Duodenal mucosa (tissue), 2 donors: Measurements from ENCODE around the gene GALNT18.
A peak's percentile ranks its signal among the peaks of the same experiment; 100 is the strongest.

Experiments
- H3K27ac ChIP-seq: one replicate; pipeline ENCODE4 v1.7.0; 2013; ENCODE audit warnings: low read depth, low read length
- H3K27me3 ChIP-seq, 2 donors: one replicate each; pipeline ENCODE4 v1.7.0; 2013; ENCODE audit warnings: low read length in 2 of 2, control low read depth in 1 of 2; ENCODE audit not compliant: insufficient read depth in 2 of 2, control insufficient read depth in 1 of 2
- H3K36me3 ChIP-seq, 2 donors: one replicate each; pipeline ENCODE4 v1.7.0; 2013; ENCODE audit warnings: low read length in 2 of 2, control low read depth in 1 of 2; ENCODE audit not compliant: insufficient read depth in 2 of 2, control insufficient read depth in 1 of 2
- H3K4me1 ChIP-seq, 2 donors: one replicate each; pipeline ENCODE4 v1.7.0; 2013; ENCODE audit warnings: low read length in 2 of 2, control low read depth in 1 of 2; ENCODE audit not compliant: insufficient read depth in 2 of 2, control insufficient read depth in 1 of 2
- H3K4me3 ChIP-seq, 2 donors: one replicate each; pipeline ENCODE4 v1.7.0; 2013; ENCODE audit warnings: low read length in 2 of 2, low read depth in 1 of 2
- H3K9ac ChIP-seq, 2 donors: one replicate each; pipeline ENCODE4 v1.7.0; 2013; ENCODE audit warnings: low read length in 2 of 2, low read depth in 1 of 2
- H3K9me3 ChIP-seq, 2 donors: one replicate each; pipeline ENCODE4 v1.7.0; 2013; ENCODE audit warnings: low read length in 2 of 2, control low read depth in 1 of 2; ENCODE audit not compliant: control insufficient read depth in 1 of 2

The GALNT18 gene

DNA sequence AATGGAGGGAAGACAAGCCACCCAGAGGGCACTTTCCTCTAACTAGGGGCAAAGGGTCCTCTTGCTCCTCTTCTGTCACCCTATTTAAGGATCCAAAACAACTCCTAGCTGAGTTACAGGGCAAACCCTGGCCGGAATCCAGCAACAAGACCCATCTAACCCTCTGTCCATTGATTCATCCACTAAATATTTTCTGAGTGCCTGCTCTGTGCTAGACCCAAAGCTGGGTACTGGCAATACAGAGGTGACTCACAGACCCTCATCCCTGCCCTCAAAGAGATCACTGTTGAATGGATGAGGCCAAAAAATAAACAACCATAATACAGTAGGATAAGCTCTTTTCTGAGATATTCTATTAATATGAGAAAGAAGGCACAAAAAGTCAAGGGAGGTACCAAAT is 4.3 kb upstream of the GALNT18 start:
- Histone ChIP-seq H3K36me3 (no peaks in the 10 kb centered on the region), H3K27me3 (peaks cover 10 to 23% of the 10 kb centered on the region in 2 donors), H3K9me3 (no peaks in the 10 kb centered on the region), H3K27ac (no peak overlapping the region), H3K4me1 (peaks cover 5 to 9% of the 10 kb centered on the region in 2 donors), H3K4me3 (no peak overlapping the region), H3K9ac (no peak overlapping the region)

DNA sequence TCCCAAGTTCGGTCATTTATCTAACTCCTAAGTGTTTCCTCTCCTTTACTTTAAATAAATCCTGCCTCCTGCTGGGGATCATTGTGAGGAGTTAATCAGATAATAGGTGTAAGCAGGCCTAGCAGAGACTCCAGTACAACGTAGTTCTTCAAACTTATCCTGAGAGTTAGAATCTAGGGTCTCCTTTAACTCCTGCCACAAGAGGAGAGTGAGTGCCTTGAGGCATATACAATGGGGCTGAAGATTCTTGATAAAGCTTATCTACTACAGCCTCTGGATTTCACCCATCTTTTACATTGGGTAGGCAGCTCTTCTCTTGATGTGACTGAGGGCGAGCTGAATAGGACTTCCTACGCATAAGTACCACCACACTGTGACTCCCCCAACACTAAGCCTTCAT is 3.1 kb upstream of the GALNT18 start:
- H3K9me3 ChIP-seq, result no peaks in the 10 kb centered on the region
- H3K27me3 ChIP-seq, result peaks cover 22 to 35% of the 10 kb centered on the region in 2 donors
- peaks cover 14 to 18% of the 10 kb centered on the region in 2 donors for H3K4me1 ChIP-seq
- H3K27ac ChIP-seq, result no peak overlapping the region
- no peak overlapping the region for H3K9ac ChIP-seq
- H3K4me3 ChIP-seq, result no peak overlapping the region
- no peaks in the 10 kb centered on the region for H3K36me3 ChIP-seq

DNA sequence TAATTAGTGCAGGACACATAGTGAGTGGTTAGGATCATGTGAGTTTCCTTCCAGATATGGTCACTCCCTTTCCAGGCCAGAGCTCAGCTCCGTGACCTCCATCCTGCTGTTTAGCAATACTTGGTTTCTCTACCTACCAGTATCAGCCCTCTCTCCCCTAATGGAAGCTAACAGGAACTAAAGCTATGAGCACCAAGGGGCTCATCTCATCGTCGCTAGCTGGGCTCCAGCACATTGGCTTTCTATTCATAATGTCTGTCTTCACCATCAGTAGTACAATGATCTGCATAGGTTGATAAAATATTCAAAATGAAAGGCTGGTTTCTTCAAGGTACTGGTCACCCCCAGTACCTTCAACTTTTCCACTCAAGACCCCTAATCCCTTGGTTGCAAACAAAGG is 2.4 kb upstream of the GALNT18 start:
- peaks cover 29 to 38% of the 10 kb centered on the region in 2 donors for H3K27me3 ChIP-seq
- no peak overlapping the region for H3K27ac ChIP-seq
- H3K36me3 ChIP-seq, result no peaks in the 10 kb centered on the region
- H3K4me1 ChIP-seq, result peaks cover 14 to 18% of the 10 kb centered on the region in 2 donors
- H3K4me3 ChIP-seq, result no peak overlapping the region
- H3K9me3 ChIP-seq, result no peaks in the 10 kb centered on the region
- H3K9ac ChIP-seq, result no peak overlapping the region

DNA sequence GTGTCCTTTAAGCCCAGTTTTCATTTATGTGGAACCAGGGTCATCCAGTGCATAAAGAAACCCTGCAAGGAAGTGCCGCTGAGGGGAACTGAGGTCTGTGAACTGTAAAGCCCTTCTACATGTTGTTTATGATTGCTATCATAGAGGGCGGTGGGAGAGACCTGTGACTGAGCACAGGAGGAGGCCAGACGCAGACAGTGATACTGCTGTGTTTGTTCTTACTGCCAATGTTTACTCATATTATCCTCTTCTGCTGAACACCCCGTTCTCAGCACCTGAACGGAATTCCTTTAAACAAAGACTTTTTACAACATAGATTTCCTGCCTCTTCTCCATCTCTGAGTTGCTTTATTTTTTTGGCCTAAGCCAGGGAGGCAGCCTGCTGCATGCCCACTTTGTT is 967 bp upstream of the GALNT18 start:
- Histone ChIP-seq H3K27me3 (peaks cover 32 to 45% of the 10 kb centered on the region in 2 donors), H3K27ac (no peak overlapping the region), H3K4me3 (no peak overlapping the region), H3K9me3 (no peaks in the 10 kb centered on the region), H3K36me3 (no peaks in the 10 kb centered on the region), H3K9ac (no peak overlapping the region), H3K4me1 (peaks cover 14 to 18% of the 10 kb centered on the region in 2 donors)

DNA sequence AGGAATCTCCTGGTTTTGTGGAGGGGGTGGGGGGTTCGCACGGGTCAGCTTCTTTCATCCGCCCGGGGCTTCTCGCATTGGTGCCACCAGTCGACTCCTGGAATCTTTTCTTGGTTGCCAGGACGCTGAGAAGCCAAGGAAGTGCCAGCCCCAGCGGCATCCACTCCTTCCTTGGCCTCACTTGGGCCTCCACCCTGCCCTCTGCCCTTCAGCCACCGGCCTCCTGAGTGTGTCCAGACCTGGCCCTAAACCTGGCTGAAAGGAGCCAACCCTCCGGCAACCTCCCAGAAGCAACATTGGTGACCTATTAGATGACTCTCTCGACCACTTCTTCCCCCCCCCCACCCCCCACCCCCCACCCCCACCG is 518 bp upstream of the GALNT18 start:
- peaks cover 32 to 45% of the 10 kb centered on the region in 2 donors for H3K27me3 ChIP-seq
- no peak overlapping the region for H3K9ac ChIP-seq
- H3K4me1 ChIP-seq, result peaks cover 14 to 18% of the 10 kb centered on the region in 2 donors
- no peak overlapping the region for H3K27ac ChIP-seq
- H3K4me3 ChIP-seq, result peak overlapping the region; percentile 27 to 29
- H3K36me3 ChIP-seq, result no peaks in the 10 kb centered on the region
- H3K9me3 ChIP-seq, result no peaks in the 10 kb centered on the region

DNA sequence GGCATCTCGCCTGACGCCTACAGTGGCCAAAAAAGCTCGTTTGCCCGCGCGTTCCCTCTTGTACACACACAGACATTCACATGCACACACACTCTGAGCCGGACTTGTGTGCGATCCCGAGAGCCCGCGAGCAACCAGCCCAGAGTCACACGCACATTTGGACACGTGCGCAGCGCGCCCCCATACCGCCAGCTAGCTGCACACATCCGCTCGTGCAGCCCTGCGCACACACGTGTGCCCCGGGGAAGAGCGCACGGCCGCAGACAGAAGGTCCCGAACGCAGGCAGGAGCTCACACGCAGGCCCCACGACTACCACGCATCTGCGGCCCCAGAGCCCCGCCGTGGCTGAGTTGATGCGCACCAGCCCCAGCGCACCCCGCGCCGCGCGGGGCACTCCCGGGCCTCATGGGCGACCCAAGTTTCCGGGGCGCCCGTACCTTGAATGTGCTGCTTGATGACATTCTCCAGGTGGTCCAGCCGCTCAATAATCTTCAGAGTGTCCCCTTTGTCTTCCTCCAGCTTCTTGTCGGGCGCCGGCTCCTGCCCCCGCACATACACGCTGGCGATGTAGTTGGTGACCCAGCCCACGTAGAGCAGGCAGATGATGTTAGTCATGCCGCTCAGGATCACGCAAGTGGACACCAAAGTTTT is 758 bp downstream of the GALNT18 start:
- no peaks in the 10 kb centered on the region for H3K36me3 ChIP-seq
- peaks cover 14 to 18% of the 10 kb centered on the region in 2 donors for H3K4me1 ChIP-seq
- H3K9ac ChIP-seq, result peak overlapping the region; percentile 17 to 29
- H3K27ac ChIP-seq, result no peak overlapping the region
- H3K4me3 ChIP-seq, result peak overlapping the region; percentile 66 to 67
- H3K27me3 ChIP-seq, result peaks cover 29 to 45% of the 10 kb centered on the region in 2 donors
- no peaks in the 10 kb centered on the region for H3K9me3 ChIP-seq

DNA sequence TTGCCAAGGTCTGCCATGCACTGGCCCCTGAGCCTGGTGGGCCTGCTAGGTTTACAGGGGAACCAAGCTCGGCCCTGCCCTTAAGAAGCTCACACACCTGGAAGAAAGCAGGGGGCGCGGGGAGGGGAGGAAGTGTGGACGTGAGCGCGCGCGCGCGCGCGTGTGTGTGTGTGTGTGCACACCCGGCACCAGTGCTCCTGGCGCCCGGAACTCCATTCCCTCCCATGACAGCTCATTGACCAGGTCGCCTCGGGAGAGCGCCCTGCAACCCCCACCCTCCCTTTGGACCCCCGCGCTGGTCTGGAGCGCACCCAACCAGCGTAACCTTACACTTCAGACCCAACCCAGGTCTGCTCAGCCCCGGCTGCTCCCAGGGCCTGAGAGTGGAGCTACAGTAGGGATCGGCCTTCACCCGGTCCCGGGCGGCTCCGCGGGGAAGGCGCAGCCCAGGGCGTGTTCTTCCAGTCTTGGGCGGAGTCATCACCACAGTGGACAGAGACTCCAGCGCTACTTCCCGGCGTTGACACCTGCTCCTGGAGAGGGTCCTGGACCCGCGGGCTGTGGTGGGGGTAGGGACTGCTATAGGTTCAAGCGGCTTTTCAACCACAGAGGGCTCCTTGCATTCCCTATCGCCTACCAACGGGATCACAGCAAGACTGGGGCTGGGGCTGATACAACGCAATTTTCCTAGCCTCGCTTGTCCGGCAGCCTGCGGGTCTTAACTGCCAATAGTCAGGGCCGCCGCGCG is 1.5 kb downstream of the GALNT18 start:
- Histone ChIP-seq H3K36me3 (no peaks in the 10 kb centered on the region), H3K9me3 (no peaks in the 10 kb centered on the region), H3K27ac (no peak overlapping the region), H3K9ac (no peak overlapping the region), H3K27me3 (peaks cover 26 to 45% of the 10 kb centered on the region in 2 donors), H3K4me3 (peak overlapping the region; percentile 66 to 67), H3K4me1 (peaks cover 14 to 18% of the 10 kb centered on the region in 2 donors)

DNA sequence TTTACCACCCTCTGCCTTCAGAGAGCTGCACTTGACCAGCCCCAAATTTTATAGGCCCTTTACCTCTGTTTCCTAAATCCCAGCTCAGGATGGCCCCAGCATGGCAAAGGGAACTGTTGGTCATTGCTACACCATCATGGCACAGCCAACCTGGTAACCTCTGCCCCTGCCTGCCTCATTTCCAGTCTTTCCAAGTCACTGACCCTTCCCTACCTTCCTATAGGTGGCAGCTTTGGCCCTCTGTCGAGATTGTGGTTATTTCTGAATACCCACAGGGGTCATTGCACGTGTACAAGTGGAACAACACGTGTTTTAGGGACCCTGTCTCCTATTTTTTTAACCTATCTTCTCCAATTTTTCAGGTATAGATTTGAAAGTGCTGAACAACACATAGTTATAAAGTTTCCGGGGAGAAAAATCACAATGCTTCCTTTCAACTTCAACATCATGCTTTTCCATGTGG is 2.8 kb downstream of the GALNT18 start:
- H3K9ac ChIP-seq, result no peak overlapping the region
- H3K4me3 ChIP-seq, result no peak overlapping the region
- H3K27me3 ChIP-seq, result peaks cover 26 to 45% of the 10 kb centered on the region in 2 donors
- no peaks in the 10 kb centered on the region for H3K9me3 ChIP-seq
- no peaks in the 10 kb centered on the region for H3K36me3 ChIP-seq
- H3K4me1 ChIP-seq, result peaks cover 14 to 18% of the 10 kb centered on the region in 2 donors
- H3K27ac ChIP-seq, result no peak overlapping the region

DNA sequence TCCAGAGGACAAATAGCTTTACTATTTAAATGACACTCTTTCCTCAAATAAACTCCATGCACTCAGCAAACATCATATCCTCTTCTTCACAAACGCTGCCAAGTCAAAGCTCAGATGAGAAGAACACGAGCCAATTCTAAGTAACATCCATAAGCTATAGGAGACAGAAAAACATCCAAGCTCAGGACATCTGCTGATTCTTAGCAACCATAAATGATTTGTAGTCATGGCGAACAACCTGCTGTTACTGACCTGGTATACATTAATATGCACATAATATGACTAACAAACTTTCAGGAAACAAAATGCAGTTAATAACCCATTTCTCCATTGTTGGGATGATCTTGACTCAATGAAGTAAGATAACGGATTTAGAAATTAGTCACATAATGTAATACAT is 6.7 kb downstream of the GALNT18 start:
- no peaks in the 10 kb centered on the region for H3K9me3 ChIP-seq
- H3K9ac ChIP-seq, result no peak overlapping the region
- H3K27me3 ChIP-seq, result peaks cover 11 to 21% of the 10 kb centered on the region in 2 donors
- no peak overlapping the region for H3K27ac ChIP-seq
- no peak overlapping the region for H3K4me3 ChIP-seq
- no peaks in the 10 kb centered on the region for H3K36me3 ChIP-seq
- H3K4me1 ChIP-seq, result no peaks in the 10 kb centered on the region

DNA sequence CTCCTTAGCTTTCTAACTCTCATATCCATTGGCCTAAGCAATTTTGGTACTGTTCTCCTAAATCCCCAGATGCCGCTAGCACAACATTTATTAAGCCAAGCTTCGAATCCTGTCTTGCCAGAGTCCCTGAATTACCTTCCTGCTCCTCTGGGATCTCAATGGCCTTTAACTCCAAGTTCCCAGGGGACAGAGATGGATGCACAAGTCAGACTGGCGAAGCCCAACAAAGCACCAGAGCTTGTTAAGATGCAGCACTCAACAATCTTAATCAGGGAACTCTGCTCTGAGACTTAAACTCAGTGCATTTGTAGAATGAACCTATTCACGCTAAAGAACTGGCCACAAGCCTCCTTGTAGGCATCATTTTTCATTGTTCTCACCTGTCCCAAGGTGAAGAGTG is 9.4 kb downstream of the GALNT18 start:
- Histone ChIP-seq H3K27me3 (no peaks in the 10 kb centered on the region), H3K4me1 (no peaks in the 10 kb centered on the region), H3K27ac (no peak overlapping the region), H3K9me3 (no peaks in the 10 kb centered on the region), H3K4me3 (no peak overlapping the region), H3K9ac (no peak overlapping the region), H3K36me3 (no peaks in the 10 kb centered on the region)
